MG63 (cell line): Measurements from ENCODE around the gene ZHX3. TPM values are rescaled to one million over a fixed set of nuclear protein-coding genes. Genes with fewer than 3 reads are reported as not detected.

Experiments
- DNase-seq: peaks from one replicate; pipeline ENCODE4 v3.0.0-alpha.2; 2020
- H3K27me3 ChIP-seq: fragments of 250-450 bp; sonication (Bioruptor Pico); 2 replicates; pipeline ENCODE4 v1.5.1; 2020; ENCODE audit warnings: mild to moderate bottlenecking, moderate library complexity
- H3K36me3 ChIP-seq: fragments of 250-450 bp; sonication (Bioruptor Pico); 2 replicates; pipeline ENCODE4 v1.5.1; 2020; ENCODE audit warnings: mild to moderate bottlenecking, moderate library complexity
- H3K4me3 ChIP-seq: fragments of 250-450 bp; sonication (Bioruptor Pico); 2 replicates; pipeline ENCODE4 v1.5.1; 2020; ENCODE audit warnings: mild to moderate bottlenecking, moderate library complexity
- H3K9me3 ChIP-seq: fragments of 250-450 bp; sonication (Bioruptor Pico); 2 replicates; pipeline ENCODE4 v1.5.1; 2020; ENCODE audit warnings: mild to moderate bottlenecking, moderate library complexity
- total RNA-seq: library from RNA; depleted of rRNA; stranded (reverse); fragments of >200 nt; shearing (Covaris generic); gene quantifications from 2 replicates; pipeline ENCODE4 v1.2.3, GENCODE V29; 2014; ENCODE audit warnings: low replicate concordance

ZHX3 gene
- total RNA-seq, 1 experiment from 2014 or later, result 5.3 TPM

DNA sequence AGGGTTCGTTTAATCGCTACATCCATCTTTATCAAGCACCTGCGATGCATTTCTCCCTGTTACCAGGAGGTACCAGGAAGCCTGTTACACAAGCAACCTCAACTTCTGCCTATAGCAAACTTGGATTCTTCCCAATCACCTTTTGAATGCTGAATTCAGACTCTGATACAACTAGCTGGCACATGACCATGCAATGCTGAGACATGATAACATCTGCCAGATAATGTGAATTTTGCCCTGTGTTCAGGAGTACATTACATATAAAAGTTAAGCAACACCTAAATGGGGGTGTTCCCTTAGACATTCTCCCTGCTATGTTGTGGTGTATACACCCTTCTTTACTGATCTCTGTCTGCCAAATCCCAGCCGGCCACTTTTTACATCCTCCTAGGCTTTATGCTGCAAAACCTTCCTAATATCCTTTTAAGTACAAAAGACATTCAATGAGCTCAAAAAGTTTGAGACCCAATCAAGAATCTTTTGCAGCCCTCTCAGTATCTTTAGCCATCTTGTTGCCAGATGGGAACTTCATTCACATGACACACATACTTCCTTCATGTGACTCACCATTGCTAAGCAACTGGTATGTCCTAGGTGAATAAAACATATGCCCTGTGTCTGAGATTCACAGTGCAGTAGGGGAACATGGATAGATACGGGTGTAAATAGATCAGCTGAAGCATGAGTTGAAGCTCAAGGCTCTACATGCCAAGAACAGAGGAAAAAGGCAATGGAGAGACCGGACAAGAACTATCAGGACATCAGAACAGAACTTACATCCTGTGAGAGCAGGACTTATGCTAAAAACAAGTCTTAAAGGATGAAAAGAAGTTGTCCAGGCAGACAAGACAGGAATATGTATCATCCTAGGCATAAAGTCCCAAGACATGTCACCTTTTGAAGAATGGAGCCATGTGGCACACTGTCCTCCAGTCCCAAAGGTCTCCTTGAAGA, 84.3 kb downstream of the ZHX3 start:
- H3K27me3 ChIP-seq, result no peaks in the 10 kb centered on the region
- no peak overlapping the region for H3K4me3 ChIP-seq
- H3K36me3 ChIP-seq, result peaks cover 7% of the 10 kb centered on the region
- no peaks in the 10 kb centered on the region for H3K9me3 ChIP-seq
- DNase-seq, result no peak

DNA sequence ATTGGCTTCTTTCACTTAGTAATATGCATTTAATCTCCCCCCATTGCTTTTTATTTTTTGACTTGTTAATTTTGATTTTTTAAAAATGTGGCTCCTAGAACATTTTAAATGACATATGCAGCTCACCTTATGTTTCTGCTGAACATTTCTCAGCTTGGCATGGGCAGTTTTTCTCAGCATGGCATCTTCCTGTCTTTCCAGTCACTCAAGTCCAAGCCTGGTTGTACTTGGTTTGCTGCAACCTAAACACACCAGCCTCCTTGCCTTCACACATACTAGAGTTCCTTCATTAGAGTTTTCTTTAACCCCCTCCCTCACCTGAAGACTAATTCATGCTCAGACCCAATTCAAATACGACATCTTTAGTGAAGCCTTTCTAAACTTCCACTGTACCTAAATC, 86.4 kb downstream of the ZHX3 start:
- DNase-seq, result no peak
- Histone ChIP-seq H3K4me3 (no peak overlapping the region), H3K36me3 (peaks cover 7% of the 10 kb centered on the region; the same call in 1 of the 2 replicates), H3K9me3 (no peaks in the 10 kb centered on the region), H3K27me3 (no peaks in the 10 kb centered on the region)

GRCh38 chr20:41230136-41230535, 87.4 kb downstream of the ZHX3 start:
- Histone ChIP-seq H3K27me3 (no peaks in the 10 kb centered on the region), H3K4me3 (no peak overlapping the region), H3K36me3 (peaks cover 7% of the 10 kb centered on the region; the same call in 1 of the 2 replicates), H3K9me3 (no peaks in the 10 kb centered on the region)
- DNase-seq, result no peak

- Histone ChIP-seq H3K27me3 (no peaks in the 10 kb centered on the region), H3K36me3 (peaks cover 7% of the 10 kb centered on the region; the same call in 1 of the 2 replicates), H3K9me3 (no peaks in the 10 kb centered on the region), H3K4me3 (no peak overlapping the region)
- no peak for DNase-seq
Observed at GRCh38 chr20:41229259-41229658, 88.3 kb downstream of the ZHX3 start.

DNA sequence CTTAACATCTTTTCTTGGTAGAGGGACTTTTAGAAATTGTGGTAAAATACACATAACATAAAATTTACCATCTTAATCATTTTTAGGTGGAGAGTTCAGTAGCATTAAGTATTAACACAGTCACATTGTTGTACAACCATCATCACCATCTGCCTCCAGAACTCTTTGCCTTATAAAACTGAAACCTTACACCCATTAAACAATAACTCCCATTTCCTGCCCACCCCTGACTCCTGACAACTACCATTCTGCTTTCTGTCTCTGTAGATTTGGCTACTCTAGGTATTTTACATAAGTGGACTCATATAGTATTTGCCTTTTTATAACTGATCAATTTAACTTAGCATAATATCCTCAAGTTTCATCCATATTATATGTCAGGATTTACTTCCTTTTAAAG, 88.7 kb downstream of the ZHX3 start:
- H3K36me3 ChIP-seq, result peaks cover 7% of the 10 kb centered on the region; the same call in 1 of the 2 replicates
- H3K27me3 ChIP-seq, result no peaks in the 10 kb centered on the region
- no peaks in the 10 kb centered on the region for H3K9me3 ChIP-seq
- H3K4me3 ChIP-seq, result no peak overlapping the region
- no peak for DNase-seq

DNA sequence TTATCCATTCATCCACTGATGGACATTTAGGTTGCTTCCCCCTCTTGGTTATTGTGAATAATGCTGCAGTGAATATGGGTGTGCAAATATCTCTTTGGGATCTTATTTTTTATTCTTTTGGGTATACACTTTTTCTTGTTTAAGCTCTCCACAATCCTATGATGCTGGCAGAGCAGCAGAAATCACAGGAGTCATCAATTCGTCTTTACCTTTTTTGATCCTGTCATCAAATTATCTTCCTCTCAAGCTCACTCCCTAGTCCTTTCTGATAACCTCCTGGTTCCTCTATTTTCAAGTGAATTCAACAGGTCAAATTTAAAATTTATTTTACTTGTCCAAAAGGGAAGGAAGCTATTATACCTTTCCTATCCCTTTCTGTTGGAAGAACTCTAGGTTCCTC, 91.1 kb downstream of the ZHX3 start:
- Histone ChIP-seq H3K36me3 (peaks cover 7% of the 10 kb centered on the region; the same call in 1 of the 2 replicates), H3K4me3 (no peak overlapping the region), H3K27me3 (no peaks in the 10 kb centered on the region), H3K9me3 (no peaks in the 10 kb centered on the region)
- no peak for DNase-seq

GRCh38 chr20:41225091-41225490, 92.4 kb downstream of the ZHX3 start:
- Histone ChIP-seq H3K9me3 (no peaks in the 10 kb centered on the region), H3K36me3 (no peaks in the 10 kb centered on the region; the same call in 1 of the 2 replicates), H3K4me3 (no peak overlapping the region), H3K27me3 (no peaks in the 10 kb centered on the region)
- no peak for DNase-seq

- Histone ChIP-seq H3K9me3 (no peaks in the 10 kb centered on the region), H3K4me3 (no peak overlapping the region), H3K27me3 (no peaks in the 10 kb centered on the region), H3K36me3 (no peaks in the 10 kb centered on the region; the same call in 1 of the 2 replicates)
- no peak for DNase-seq
Observed at GRCh38 chr20:41224281-41224680, 93.2 kb downstream of the ZHX3 start.

DNA sequence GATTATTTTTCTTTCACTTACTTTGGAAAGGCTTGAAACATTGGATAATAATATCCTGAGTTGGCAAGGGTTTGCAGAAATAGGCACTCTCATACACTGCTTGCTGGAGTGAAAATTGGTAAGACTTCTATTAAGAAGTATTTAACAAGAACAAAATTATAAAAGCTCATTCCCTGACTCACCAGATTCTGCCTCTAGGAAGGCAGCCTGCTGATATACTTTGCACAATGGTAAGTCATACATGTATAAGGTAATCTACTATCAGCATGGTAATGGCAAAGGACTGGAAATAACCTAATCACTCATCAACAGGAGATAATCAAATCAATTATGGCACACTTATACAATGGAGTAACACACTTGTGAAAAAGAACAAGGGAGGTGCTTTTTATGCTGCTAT, 94.4 kb downstream of the ZHX3 start:
- no peak for DNase-seq
- Histone ChIP-seq H3K4me3 (no peak overlapping the region), H3K36me3 (no peaks in the 10 kb centered on the region; the same call in 1 of the 2 replicates), H3K27me3 (no peaks in the 10 kb centered on the region), H3K9me3 (no peaks in the 10 kb centered on the region)

- Histone ChIP-seq H3K27me3 (no peaks in the 10 kb centered on the region), H3K36me3 (no peaks in the 10 kb centered on the region; the same call in 1 of the 2 replicates), H3K9me3 (no peaks in the 10 kb centered on the region), H3K4me3 (no peak overlapping the region)
- no peak for DNase-seq
Observed at GRCh38 chr20:41222703-41223102, 94.8 kb downstream of the ZHX3 start.

GRCh38 chr20:41222296-41222695, 95.2 kb downstream of the ZHX3 start:
- Histone ChIP-seq H3K36me3 (no peaks in the 10 kb centered on the region; the same call in 1 of the 2 replicates), H3K9me3 (no peaks in the 10 kb centered on the region), H3K4me3 (no peak overlapping the region), H3K27me3 (no peaks in the 10 kb centered on the region)
- no peak for DNase-seq

- DNase-seq, result no peak
- no peak overlapping the region for H3K4me3 ChIP-seq
- H3K36me3 ChIP-seq, result no peaks in the 10 kb centered on the region; the same call in 1 of the 2 replicates
- no peaks in the 10 kb centered on the region for H3K9me3 ChIP-seq
- no peaks in the 10 kb centered on the region for H3K27me3 ChIP-seq
Observed at GRCh38 chr20:41221614-41222218, 95.8 kb downstream of the ZHX3 start.

DNA sequence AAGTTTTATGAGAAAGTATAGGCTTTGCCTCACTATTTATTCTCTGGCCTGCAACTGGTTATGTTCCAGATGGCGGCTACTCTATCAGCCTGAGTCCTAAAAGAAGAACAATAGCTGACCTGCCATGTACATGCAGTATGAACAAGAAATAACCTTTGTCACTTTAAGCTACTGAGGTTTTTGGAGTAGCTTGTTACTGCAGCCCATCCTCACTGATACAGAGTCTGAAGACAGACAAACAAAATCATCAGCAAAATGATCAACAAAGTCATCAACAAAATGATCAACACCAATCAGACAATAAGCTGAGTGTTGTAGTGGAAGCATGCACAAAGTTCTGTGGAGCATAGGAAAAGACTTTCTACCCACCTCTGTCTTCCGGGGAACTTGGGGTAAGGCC, 97.7 kb downstream of the ZHX3 start:
- no peak for DNase-seq
- Histone ChIP-seq H3K4me3 (no peak overlapping the region), H3K27me3 (no peaks in the 10 kb centered on the region), H3K36me3 (no peaks in the 10 kb centered on the region; the same call in 1 of the 2 replicates), H3K9me3 (no peaks in the 10 kb centered on the region)

GRCh38 chr20:41218466-41218865, 99.1 kb downstream of the ZHX3 start:
- peak; percentile 17 for DNase-seq
- no peaks in the 10 kb centered on the region; the same call in 1 of the 2 replicates for H3K36me3 ChIP-seq
- H3K9me3 ChIP-seq, result no peaks in the 10 kb centered on the region
- H3K4me3 ChIP-seq, result no peak overlapping the region
- no peaks in the 10 kb centered on the region for H3K27me3 ChIP-seq

GRCh38 chr20:41217422-41217821, 100.1 kb downstream of the ZHX3 start:
- Histone ChIP-seq H3K27me3 (no peaks in the 10 kb centered on the region), H3K4me3 (no peak overlapping the region), H3K9me3 (no peaks in the 10 kb centered on the region), H3K36me3 (no peaks in the 10 kb centered on the region; the same call in 1 of the 2 replicates)
- DNase-seq, result no peak

DNA sequence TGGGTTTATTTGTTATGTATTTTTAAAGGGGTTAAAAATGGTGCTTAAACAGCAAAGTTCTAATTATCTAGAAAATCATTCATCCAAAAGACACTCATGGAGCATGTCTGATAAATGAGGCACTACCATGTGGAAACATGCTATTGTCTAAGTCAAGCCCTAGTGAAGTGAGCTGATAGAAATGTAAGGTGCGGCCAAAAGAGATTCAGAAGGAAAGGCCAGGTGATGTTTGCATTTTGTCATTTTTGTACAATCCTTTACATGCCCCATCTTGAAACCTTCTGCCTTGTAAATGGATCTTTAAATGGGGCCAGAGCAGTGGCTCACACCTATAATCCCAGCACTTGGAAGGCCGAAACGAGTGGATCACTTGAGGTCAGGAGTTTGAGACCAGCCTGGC, 102.9 kb downstream of the ZHX3 start:
- DNase-seq, result no peak
- no peak overlapping the region for H3K4me3 ChIP-seq
- no peaks in the 10 kb centered on the region for H3K9me3 ChIP-seq
- no peaks in the 10 kb centered on the region for H3K27me3 ChIP-seq
- no peaks in the 10 kb centered on the region for H3K36me3 ChIP-seq

DNA sequence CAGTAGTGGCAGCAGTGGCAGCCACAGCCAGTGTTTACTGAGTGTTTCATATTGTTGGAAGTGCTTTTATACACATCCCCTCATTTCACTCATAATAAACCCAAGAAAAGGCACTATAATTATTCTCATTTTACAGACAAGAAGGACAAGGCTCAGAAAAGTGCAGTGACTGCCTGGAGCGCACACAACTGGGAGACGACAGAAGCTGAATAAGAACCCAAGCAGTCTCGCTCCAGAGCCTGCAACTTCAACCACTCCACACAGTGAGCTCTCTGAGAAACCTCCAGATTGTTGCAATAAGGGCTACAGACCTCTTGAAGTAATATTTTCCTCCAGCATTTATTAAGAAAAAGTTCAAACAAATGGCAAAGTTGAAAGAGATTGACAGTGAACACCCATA, 103.3 kb downstream of the ZHX3 start:
- no peaks in the 10 kb centered on the region for H3K36me3 ChIP-seq
- H3K27me3 ChIP-seq, result no peaks in the 10 kb centered on the region
- H3K9me3 ChIP-seq, result no peaks in the 10 kb centered on the region
- no peak for DNase-seq
- no peak overlapping the region for H3K4me3 ChIP-seq
